GM21447 (cell line): ENCODE results near the gene LCE2B.

Experiments used
- ATAC-seq: cut with Tn5 transposase; IDR thresholded peaks from one replicate; pipeline ENCODE4 v1.9.1; 2021; ENCODE audit not compliant: unreplicated experiment

Gene LCE2B

GRCh38 chr1:152728986-152729385, 43.1 kb downstream of the LCE2B start:
- no peak for ATAC-seq

GRCh38 chr1:152735648-152736047, 49.7 kb downstream of the LCE2B start:
- ATAC-seq, result no peak
